ENCODE results near the gene IGLON5. TPM values are rescaled to one million over a fixed set of nuclear protein-coding genes. Genes with fewer than 3 reads are reported as not detected.

The IGLON5 gene
- total RNA-seq, 1 experiment from 2014 or later = not detected

- intact Hi-C loops (cut with micrococcal nuclease; ENCODE audit: unreplicated experiment) = no loop called here
- H3K27ac Mint-ChIP-seq (ENCODE audit: unreplicated experiment) = no peak overlapping the region
These were observed 16.5 kb upstream of the IGLON5 start for GRCh38 chr19:51294977-51295375.

GRCh38 chr19:51295382-51296126 lies 15.9 kb upstream of the IGLON5 start:
- POLR2A ChIA-PET = no interaction called here
- no peaks in the 10 kb centered on the region for H3K36me3 Mint-ChIP-seq (ENCODE audit: insufficient read depth, unreplicated experiment)

More at GRCh38 chr19:51294977-51295375, 16.5 kb upstream of the IGLON5 start:
- H3K9me3 ChIP-seq = no peaks in the 10 kb centered on the region
- no peaks in the 10 kb centered on the region for H3K36me3 Mint-ChIP-seq (ENCODE audit: insufficient read depth, unreplicated experiment)
- H3K27me3 ChIP-seq (replicated peaks; ENCODE audit: control insufficient read depth, insufficient read depth, low read length) = no peaks in the 10 kb centered on the region
- H3K4me3 ChIP-seq (ENCODE audit: low read depth, low read length) = no peak overlapping the region
- ChIA-PET CTCF (no interaction called here), POLR2A (no interaction called here)
- H3K27me3 Mint-ChIP-seq (ENCODE audit: insufficient read depth, unreplicated experiment) = peaks cover 5% of the 10 kb centered on the region
- no peaks in the 10 kb centered on the region for H3K9me3 Mint-ChIP-seq (ENCODE audit: unreplicated experiment)
- H3K36me3 ChIP-seq (ENCODE audit: control insufficient read depth, insufficient read depth, low read length) = no peaks in the 10 kb centered on the region
- H3K4me3 Mint-ChIP-seq (ENCODE audit: unreplicated experiment) = no peak overlapping the region
- BruUV-seq (replicated peaks) = no TSS peak
- no peak for DNase-seq
- no peaks in the 10 kb centered on the region for H3K4me1 ChIP-seq
- no peaks in the 10 kb centered on the region for H3K4me1 Mint-ChIP-seq (ENCODE audit: low read depth, unreplicated experiment)
- TF ChIP-seq CTCF (IDR thresholded peaks at IDR 0.05; ENCODE audit: insufficient read depth in 1 of 2, low read depth in 1 of 2, low read length in 1 of 2, severe bottlenecking in 1 of 2, unreplicated experiment in 1 of 2) = no peak

GRCh38 chr19:51296336-51297093 lies 14.9 kb upstream of the IGLON5 start:
- intact Hi-C loops (cut with micrococcal nuclease; ENCODE audit: unreplicated experiment) = no loop called here
- Histone ChIP-seq H3K9me3 (no peaks in the 10 kb centered on the region), H3K36me3 (ENCODE audit: control insufficient read depth, insufficient read depth, low read length) (no peaks in the 10 kb centered on the region), H3K27me3 (replicated peaks; ENCODE audit: control insufficient read depth, insufficient read depth, low read length) (no peaks in the 10 kb centered on the region), H3K4me3 (ENCODE audit: low read depth, low read length) (no peak overlapping the region), H3K4me1 (no peaks in the 10 kb centered on the region)
- Mint-ChIP-seq H3K4me3 (ENCODE audit: unreplicated experiment) (no peak overlapping the region), H3K27me3 (ENCODE audit: insufficient read depth, unreplicated experiment) (peaks cover 5% of the 10 kb centered on the region), H3K4me1 (ENCODE audit: low read depth, unreplicated experiment) (no peaks in the 10 kb centered on the region), H3K9me3 (ENCODE audit: unreplicated experiment) (no peaks in the 10 kb centered on the region), H3K36me3 (ENCODE audit: insufficient read depth, unreplicated experiment) (no peaks in the 10 kb centered on the region), H3K27ac (ENCODE audit: unreplicated experiment) (no peak overlapping the region)
- BruUV-seq (replicated peaks) = no TSS peak
- ChIA-PET POLR2A (no interaction called here), CTCF (no interaction called here)
- DNase-seq = no peak
- no peak for TF ChIP-seq CTCF (IDR thresholded peaks at IDR 0.05; ENCODE audit: insufficient read depth in 1 of 2, low read depth in 1 of 2, low read length in 1 of 2, severe bottlenecking in 1 of 2, unreplicated experiment in 1 of 2)

More at GRCh38 chr19:51295382-51296126, 15.9 kb upstream of the IGLON5 start:
- peaks cover 5% of the 10 kb centered on the region for H3K27me3 Mint-ChIP-seq (ENCODE audit: insufficient read depth, unreplicated experiment)
- H3K9me3 Mint-ChIP-seq (ENCODE audit: unreplicated experiment) = no peaks in the 10 kb centered on the region
- Histone ChIP-seq H3K27me3 (replicated peaks; ENCODE audit: control insufficient read depth, insufficient read depth, low read length) (no peaks in the 10 kb centered on the region), H3K36me3 (ENCODE audit: control insufficient read depth, insufficient read depth, low read length) (no peaks in the 10 kb centered on the region), H3K9me3 (no peaks in the 10 kb centered on the region), H3K4me1 (no peaks in the 10 kb centered on the region), H3K4me3 (ENCODE audit: low read depth, low read length) (no peak overlapping the region)
- no peaks in the 10 kb centered on the region for H3K4me1 Mint-ChIP-seq (ENCODE audit: low read depth, unreplicated experiment)
- CTCF ChIA-PET = no interaction called here
- intact Hi-C loops (cut with micrococcal nuclease; ENCODE audit: unreplicated experiment) = no loop called here
- H3K4me3 Mint-ChIP-seq (ENCODE audit: unreplicated experiment) = no peak overlapping the region
- no peak for TF ChIP-seq CTCF (IDR thresholded peaks at IDR 0.05; ENCODE audit: insufficient read depth in 1 of 2, low read depth in 1 of 2, low read length in 1 of 2, severe bottlenecking in 1 of 2, unreplicated experiment in 1 of 2)
- no TSS peak for BruUV-seq (replicated peaks)
- no peak for DNase-seq
- no peak overlapping the region for H3K27ac Mint-ChIP-seq (ENCODE audit: unreplicated experiment)

All from Caco-2 (cell line).